Liver (tissue), 9 donors: Measurements from ENCODE around the gene ANKRD33B. TPM values are rescaled to one million over a fixed set of nuclear protein-coding genes. Genes with fewer than 3 reads are reported as not detected.

Experiments
- DNase-seq: peaks from one replicate; pipeline ENCODE4 v3.0.0-alpha.2; 2017; ENCODE audit warnings: low spot score
- H3K27ac ChIP-seq, 2 donors: one replicate each; pipeline ENCODE4 v1.7.0; 2013; ENCODE audit warnings: inconsistent platforms in 2 of 2, low read length in 2 of 2, control low read depth in 1 of 2, low read depth in 1 of 2, mild to moderate bottlenecking in 1 of 2
- H3K27me3 ChIP-seq, 4 donors: one replicate each; pipeline versions ENCODE4 v1.6.1 to v1.7.0; 2013; ENCODE audit warnings: low read length in 3 of 4, inconsistent platforms in 1 of 4, mild to moderate bottlenecking in 1 of 4, moderate library complexity in 1 of 4; ENCODE audit not compliant: control insufficient read depth in 4 of 4, insufficient read depth in 4 of 4
- H3K36me3 ChIP-seq, 4 donors: one replicate each; pipeline versions ENCODE4 v1.6.1 to v1.7.0; 2013; ENCODE audit warnings: low read length in 3 of 4, mild to moderate bottlenecking in 3 of 4, low read depth in 1 of 4, moderate library complexity in 1 of 4; ENCODE audit not compliant: control insufficient read depth in 4 of 4, insufficient read depth in 3 of 4
- H3K4me1 ChIP-seq, 4 donors: one replicate each; pipeline versions ENCODE4 v1.6.1 to v1.7.0; 2013; ENCODE audit warnings: low read length in 3 of 4, mild to moderate bottlenecking in 3 of 4, moderate library complexity in 1 of 4; ENCODE audit not compliant: control insufficient read depth in 4 of 4, insufficient read depth in 4 of 4
- H3K4me3 ChIP-seq, 3 donors: one replicate each; pipeline versions ENCODE4 v1.6.1 to v1.7.0; 2013; ENCODE audit warnings: low read length in 3 of 3, control low read depth in 1 of 3, low read depth in 1 of 3, mild to moderate bottlenecking in 1 of 3
- H3K9ac ChIP-seq, 2 donors: one replicate each; pipeline ENCODE4 v1.7.0; 2013; ENCODE audit warnings: low read length in 2 of 2, mild to moderate bottlenecking in 2 of 2, moderate library complexity in 2 of 2, control low read depth in 1 of 2, low read depth in 1 of 2
- H3K9me3 ChIP-seq, 4 donors: one replicate each; pipeline versions ENCODE4 v1.6.1 to v1.7.0; 2013; ENCODE audit warnings: low read length in 3 of 4; ENCODE audit not compliant: control insufficient read depth in 4 of 4
- GABPA ChIP-seq, 2 donors: IDR thresholded peaks in 1 of 2; conservative IDR thresholded peaks in 1 of 2; 2 replicates each; pipeline ENCODE4 v1.6.1; 2016; ENCODE audit warnings: antibody characterized with exemption in 2 of 2, mild to moderate bottlenecking in 1 of 2, moderate library complexity in 1 of 2
- HNF4A ChIP-seq, 2 donors: conservative IDR thresholded peaks; 2 replicates each; pipeline ENCODE4 v1.6.1; 2016; ENCODE audit warnings: antibody characterized with exemption in 2 of 2, mild to moderate bottlenecking in 2 of 2
- HNF4G ChIP-seq: IDR thresholded peaks from 2 replicates; pipeline ENCODE4 v1.6.1; 2016; ENCODE audit warnings: antibody characterized with exemption
- NR2F2 ChIP-seq: IDR thresholded peaks from 2 replicates; pipeline ENCODE4 v1.6.1; 2016; ENCODE audit warnings: antibody characterized with exemption
- RXRA ChIP-seq, 2 donors: IDR thresholded peaks; 2 replicates each; pipeline ENCODE4 v1.6.1; 2017 to 2018; ENCODE audit warnings: antibody characterized with exemption in 2 of 2, mild to moderate bottlenecking in 1 of 2
- TAF1 ChIP-seq: conservative IDR thresholded peaks from 2 replicates; pipeline ENCODE4 v1.6.1; 2016; ENCODE audit warnings: antibody characterized with exemption, mild to moderate bottlenecking
- YY1 ChIP-seq: IDR thresholded peaks from 2 replicates; pipeline ENCODE4 v1.6.1; 2016; ENCODE audit warnings: antibody characterized with exemption, mild to moderate bottlenecking
- WGBS: extraction: QIAGEN DNeasy Blood & Tissue Kit; methylation state at CpG from one replicate; pipeline ENCODE4 v1.1.7; 2013; 5-methylcytosine and 5-hydroxymethylcytosine counted together
- polyA plus RNA-seq, 2 donors: library from polyadenylated mRNA; stranded (reverse) in 1 of 2; unstranded in 1 of 2; fragments of 200-250 nt in 1 of 2; fragments of >200 nt in 1 of 2; fragmentation: Nextera tagmentation in 1 of 2; extraction: Ambion mirVana in 1 of 2; gene quantifications; one replicate each; pipeline versions ENCODE4 v1.2.1 to v1.2.3, GENCODE V29; 2013 to 2015
- total RNA-seq, 2 donors: library from RNA; depleted of rRNA; stranded (reverse); fragments of >200 nt; gene quantifications; one replicate each; pipeline ENCODE4 v1.2.3, GENCODE V29; 2014
- TF ChIP-seq, protein P1 (sequence below): IDR thresholded peaks from 2 replicates; pipeline ENCODE4 v1.6.1; 2016; ENCODE audit warnings: antibody characterized with exemption
- TF ChIP-seq, protein P2 (sequence below): IDR thresholded peaks from 2 replicates; pipeline ENCODE4 v1.6.1; 2016; ENCODE audit warnings: antibody characterized with exemption, mild to moderate bottlenecking
- TF ChIP-seq, protein P3 (sequence below): IDR thresholded peaks from 2 replicates; pipeline ENCODE4 v1.6.1; 2016; ENCODE audit warnings: antibody characterized with exemption
- TF ChIP-seq, protein P4 (sequence below): IDR thresholded peaks from 2 replicates; pipeline ENCODE4 v1.6.1; 2016; ENCODE audit warnings: antibody characterized with exemption
- TF ChIP-seq, protein P5 (sequence below): fragments of 150-350 bp; IDR thresholded peaks from 2 replicates; pipeline ENCODE4 v1.5.1; 2017; ENCODE audit warnings: improper control_type of control experiment, low read depth, low read length; ENCODE audit not compliant: missing input control
- donor health status: healthy.
- donor health status: healthy.
- donor health status: healthy.
- donor health status: healthy.
- donor health status: healthy.

Gene ANKRD33B
- total and polyA plus RNA-seq, 4 donors, result 0.09 to 1.9 (median 0.25) TPM; not detected in 1

DNA sequence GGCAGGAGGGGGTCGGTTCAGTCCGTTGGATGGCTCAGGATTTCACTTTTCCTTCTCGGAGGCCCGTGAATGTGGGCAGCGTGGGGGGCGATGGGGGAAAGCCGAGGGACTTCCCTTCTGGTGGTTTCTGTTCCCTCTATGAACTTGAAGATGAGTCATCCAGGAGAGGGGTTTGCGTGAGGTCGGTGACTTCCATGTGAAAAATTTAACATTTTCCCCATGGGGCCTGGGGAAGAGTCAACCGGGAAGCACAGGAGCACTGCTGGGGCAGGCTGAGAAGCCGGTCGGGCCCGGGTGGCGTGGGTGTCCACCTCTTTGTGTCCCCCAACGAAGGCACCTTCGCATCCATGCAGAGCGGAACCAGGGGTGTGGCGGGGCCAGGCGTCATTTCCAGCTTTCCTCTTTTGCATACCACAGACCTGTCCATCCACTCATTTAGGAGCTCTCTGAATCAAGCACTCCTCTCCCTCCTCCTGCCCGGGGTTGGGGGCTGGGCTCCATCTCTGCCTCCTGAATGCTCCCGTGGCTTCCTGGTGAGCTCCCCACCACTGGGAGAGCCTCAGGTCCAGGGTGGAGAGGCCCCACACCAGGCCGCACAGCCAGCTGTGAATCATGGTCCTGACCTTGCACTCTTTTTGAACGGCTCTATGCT is 68.4 kb downstream of the ANKRD33B start:
- 78% methylated on average over 23 of the region's 23 CpGs for whole genome bisulfite sequencing
- Histone ChIP-seq H3K4me1 (peaks cover 0 to 9% (median 2%) of the 10 kb centered on the region in 4 donors), H3K27ac (no peak overlapping the region), H3K36me3 (no peaks in the 10 kb centered on the region), H3K27me3 (no peaks in the 10 kb centered on the region), H3K9me3 (no peaks in the 10 kb centered on the region), H3K4me3 (no peak overlapping the region), H3K9ac (no peak overlapping the region)
- TF ChIP-seq, protein P1, sequence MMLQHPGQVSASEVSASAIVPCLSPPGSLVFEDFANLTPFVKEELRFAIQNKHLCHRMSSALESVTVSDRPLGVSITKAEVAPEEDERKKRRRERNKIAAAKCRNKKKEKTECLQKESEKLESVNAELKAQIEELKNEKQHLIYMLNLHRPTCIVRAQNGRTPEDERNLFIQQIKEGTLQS, result no peak
- TF ChIP-seq, protein P2, sequence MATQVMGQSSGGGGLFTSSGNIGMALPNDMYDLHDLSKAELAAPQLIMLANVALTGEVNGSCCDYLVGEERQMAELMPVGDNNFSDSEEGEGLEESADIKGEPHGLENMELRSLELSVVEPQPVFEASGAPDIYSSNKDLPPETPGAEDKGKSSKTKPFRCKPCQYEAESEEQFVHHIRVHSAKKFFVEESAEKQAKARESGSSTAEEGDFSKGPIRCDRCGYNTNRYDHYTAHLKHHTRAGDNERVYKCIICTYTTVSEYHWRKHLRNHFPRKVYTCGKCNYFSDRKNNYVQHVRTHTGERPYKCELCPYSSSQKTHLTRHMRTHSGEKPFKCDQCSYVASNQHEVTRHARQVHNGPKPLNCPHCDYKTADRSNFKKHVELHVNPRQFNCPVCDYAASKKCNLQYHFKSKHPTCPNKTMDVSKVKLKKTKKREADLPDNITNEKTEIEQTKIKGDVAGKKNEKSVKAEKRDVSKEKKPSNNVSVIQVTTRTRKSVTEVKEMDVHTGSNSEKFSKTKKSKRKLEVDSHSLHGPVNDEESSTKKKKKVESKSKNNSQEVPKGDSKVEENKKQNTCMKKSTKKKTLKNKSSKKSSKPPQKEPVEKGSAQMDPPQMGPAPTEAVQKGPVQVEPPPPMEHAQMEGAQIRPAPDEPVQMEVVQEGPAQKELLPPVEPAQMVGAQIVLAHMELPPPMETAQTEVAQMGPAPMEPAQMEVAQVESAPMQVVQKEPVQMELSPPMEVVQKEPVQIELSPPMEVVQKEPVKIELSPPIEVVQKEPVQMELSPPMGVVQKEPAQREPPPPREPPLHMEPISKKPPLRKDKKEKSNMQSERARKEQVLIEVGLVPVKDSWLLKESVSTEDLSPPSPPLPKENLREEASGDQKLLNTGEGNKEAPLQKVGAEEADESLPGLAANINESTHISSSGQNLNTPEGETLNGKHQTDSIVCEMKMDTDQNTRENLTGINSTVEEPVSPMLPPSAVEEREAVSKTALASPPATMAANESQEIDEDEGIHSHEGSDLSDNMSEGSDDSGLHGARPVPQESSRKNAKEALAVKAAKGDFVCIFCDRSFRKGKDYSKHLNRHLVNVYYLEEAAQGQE, result no peak
- TF ChIP-seq NR2F2 (no peak), GABPA (IDR thresholded peaks at IDR 0.05 in 1 of 2, conservative IDR thresholded peaks at IDR 0.05 in 1 of 2) (no peak), RXRA (IDR thresholded peaks at IDR 0.05) (no peak)
- TF ChIP-seq, protein P3, sequence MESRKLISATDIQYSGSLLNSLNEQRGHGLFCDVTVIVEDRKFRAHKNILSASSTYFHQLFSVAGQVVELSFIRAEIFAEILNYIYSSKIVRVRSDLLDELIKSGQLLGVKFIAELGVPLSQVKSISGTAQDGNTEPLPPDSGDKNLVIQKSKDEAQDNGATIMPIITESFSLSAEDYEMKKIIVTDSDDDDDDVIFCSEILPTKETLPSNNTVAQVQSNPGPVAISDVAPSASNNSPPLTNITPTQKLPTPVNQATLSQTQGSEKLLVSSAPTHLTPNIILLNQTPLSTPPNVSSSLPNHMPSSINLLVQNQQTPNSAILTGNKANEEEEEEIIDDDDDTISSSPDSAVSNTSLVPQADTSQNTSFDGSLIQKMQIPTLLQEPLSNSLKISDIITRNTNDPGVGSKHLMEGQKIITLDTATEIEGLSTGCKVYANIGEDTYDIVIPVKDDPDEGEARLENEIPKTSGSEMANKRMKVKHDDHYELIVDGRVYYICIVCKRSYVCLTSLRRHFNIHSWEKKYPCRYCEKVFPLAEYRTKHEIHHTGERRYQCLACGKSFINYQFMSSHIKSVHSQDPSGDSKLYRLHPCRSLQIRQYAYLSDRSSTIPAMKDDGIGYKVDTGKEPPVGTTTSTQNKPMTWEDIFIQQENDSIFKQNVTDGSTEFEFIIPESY, result no peak
- TF ChIP-seq, protein P4, sequence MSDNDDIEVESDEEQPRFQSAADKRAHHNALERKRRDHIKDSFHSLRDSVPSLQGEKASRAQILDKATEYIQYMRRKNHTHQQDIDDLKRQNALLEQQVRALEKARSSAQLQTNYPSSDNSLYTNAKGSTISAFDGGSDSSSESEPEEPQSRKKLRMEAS, result no peak
- DNase-seq, result no peak

DNA sequence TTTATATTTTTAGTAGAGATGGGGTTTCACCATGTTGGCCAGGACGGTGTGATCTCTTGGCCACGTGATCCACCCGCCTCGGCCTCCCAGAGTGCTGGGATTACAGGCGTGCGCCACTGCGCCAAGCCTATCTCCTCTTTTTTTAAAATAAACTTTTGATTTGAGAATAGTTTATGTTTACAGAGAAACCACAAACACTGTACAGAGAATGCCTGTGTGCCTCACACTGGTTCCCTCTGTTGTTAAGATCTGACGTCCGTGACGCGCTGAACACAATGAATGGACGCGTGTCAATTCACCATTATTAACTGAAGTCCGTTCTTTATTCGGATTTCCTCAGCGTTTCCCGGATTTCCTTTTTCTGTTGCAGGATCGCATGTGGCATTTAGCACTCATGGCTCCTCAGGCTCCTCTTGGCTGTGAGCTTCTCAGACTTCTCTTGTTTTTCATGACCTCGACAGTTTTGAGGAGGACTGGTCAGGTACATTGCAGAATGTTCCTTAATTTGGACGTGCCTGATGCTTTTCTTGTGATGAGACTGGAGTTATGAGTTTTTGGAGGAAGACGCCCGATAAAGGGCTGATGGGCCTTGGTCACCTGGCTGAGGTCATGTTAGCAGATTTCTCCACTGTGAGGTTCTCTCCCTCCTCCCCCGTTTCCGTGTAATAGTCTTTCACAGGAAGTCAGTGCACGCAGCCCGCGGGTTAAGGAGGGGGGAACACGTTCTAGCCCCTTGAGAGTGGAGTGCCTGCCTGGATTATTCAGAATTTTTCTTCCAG is 69.6 kb downstream of the ANKRD33B start:
- Histone ChIP-seq H3K9me3 (no peaks in the 10 kb centered on the region), H3K4me3 (no peak overlapping the region), H3K9ac (no peak overlapping the region), H3K27me3 (no peaks in the 10 kb centered on the region), H3K27ac (no peak overlapping the region), H3K4me1 (peaks cover 0 to 3% (median 0%) of the 10 kb centered on the region in 4 donors), H3K36me3 (no peaks in the 10 kb centered on the region)
- TF ChIP-seq YY1, result no peak
- 78% methylated on average over 28 of the region's 28 CpGs for WGBS
- no peak for DNase-seq

DNA sequence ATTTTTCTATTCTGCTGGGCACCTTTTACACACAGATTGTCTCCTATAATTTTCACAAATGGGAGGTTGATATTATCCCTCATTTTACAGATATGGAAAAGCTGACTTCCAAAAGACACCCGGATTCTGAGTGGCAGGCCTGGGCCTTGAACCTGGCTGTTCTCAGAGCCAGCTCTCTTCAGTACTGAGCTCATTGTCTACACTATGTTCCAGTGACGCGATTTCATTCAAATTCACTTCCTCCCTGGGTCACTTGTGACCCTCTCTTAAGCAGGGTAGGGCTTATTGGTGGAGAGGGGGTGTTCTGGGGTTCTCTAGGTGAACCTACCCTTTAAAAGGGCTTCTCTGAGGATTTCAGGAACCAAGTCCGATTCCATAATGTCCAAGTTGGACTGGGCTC is 70.2 kb downstream of the ANKRD33B start:
- 81% methylated on average over 4 of the region's 4 CpGs for WGBS
- no peak overlapping the region for H3K27ac ChIP-seq
- TF ChIP-seq, protein P2, result no peak
- TF ChIP-seq HNF4G (no peak), TAF1 (no peak), HNF4A (conservative IDR thresholded peaks at IDR 0.05) (no peak)
- TF ChIP-seq, protein P5, sequence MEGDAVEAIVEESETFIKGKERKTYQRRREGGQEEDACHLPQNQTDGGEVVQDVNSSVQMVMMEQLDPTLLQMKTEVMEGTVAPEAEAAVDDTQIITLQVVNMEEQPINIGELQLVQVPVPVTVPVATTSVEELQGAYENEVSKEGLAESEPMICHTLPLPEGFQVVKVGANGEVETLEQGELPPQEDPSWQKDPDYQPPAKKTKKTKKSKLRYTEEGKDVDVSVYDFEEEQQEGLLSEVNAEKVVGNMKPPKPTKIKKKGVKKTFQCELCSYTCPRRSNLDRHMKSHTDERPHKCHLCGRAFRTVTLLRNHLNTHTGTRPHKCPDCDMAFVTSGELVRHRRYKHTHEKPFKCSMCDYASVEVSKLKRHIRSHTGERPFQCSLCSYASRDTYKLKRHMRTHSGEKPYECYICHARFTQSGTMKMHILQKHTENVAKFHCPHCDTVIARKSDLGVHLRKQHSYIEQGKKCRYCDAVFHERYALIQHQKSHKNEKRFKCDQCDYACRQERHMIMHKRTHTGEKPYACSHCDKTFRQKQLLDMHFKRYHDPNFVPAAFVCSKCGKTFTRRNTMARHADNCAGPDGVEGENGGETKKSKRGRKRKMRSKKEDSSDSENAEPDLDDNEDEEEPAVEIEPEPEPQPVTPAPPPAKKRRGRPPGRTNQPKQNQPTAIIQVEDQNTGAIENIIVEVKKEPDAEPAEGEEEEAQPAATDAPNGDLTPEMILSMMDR, result no peak

More for the DNA sequence above, 70.2 kb downstream of the ANKRD33B start:
- H3K27me3 ChIP-seq, result no peaks in the 10 kb centered on the region
- no peaks in the 10 kb centered on the region for H3K36me3 ChIP-seq
- peaks cover 0 to 3% (median 0%) of the 10 kb centered on the region in 4 donors for H3K4me1 ChIP-seq
- no peak for DNase-seq
- no peak overlapping the region for H3K9ac ChIP-seq
- H3K4me3 ChIP-seq, result no peak overlapping the region
- H3K9me3 ChIP-seq, result no peaks in the 10 kb centered on the region
